ENCODE measurements around the gene CAPN2.

CAPN2 gene

DNA sequence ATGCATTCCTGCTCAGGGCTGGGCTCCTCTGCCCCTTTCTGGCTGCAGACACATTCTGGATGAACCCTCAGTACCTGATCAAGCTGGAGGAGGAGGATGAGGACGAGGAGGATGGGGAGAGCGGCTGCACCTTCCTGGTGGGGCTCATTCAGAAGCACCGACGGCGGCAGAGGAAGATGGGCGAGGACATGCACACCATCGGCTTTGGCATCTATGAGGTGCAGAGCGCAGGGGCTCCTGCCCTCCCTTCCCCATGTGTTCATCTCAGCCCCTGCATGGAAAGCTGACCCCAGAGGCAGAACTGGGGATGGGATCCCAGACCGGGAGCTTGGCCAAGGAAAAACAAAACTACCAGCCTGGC is 43.1 kb downstream of the CAPN2 start:
- no peak for DNase-seq (ENCODE audit: low read depth)
- H3K4me3 ChIP-seq (ENCODE audit: low read depth, low read length), result no peak overlapping the region
- in situ Hi-C loops (cut with HindIII; ENCODE audit: low sequenced_read_pairs), result no loop called here
- TF ChIP-seq CTCF (IDR thresholded peaks at IDR 0.05; ENCODE audit: low read depth, low read length, missing control alignments), result no peak

GRCh38 chr1:223755992-223756775 is 43.8 kb downstream of the CAPN2 start:
- no peak for DNase-seq (ENCODE audit: low read depth)
- TF ChIP-seq CTCF (IDR thresholded peaks at IDR 0.05; ENCODE audit: low read depth, low read length, missing control alignments), result no peak
- no peak overlapping the region for H3K4me3 ChIP-seq (ENCODE audit: low read depth, low read length)
- in situ Hi-C loops (cut with HindIII; ENCODE audit: low sequenced_read_pairs), result no loop called here

DNA sequence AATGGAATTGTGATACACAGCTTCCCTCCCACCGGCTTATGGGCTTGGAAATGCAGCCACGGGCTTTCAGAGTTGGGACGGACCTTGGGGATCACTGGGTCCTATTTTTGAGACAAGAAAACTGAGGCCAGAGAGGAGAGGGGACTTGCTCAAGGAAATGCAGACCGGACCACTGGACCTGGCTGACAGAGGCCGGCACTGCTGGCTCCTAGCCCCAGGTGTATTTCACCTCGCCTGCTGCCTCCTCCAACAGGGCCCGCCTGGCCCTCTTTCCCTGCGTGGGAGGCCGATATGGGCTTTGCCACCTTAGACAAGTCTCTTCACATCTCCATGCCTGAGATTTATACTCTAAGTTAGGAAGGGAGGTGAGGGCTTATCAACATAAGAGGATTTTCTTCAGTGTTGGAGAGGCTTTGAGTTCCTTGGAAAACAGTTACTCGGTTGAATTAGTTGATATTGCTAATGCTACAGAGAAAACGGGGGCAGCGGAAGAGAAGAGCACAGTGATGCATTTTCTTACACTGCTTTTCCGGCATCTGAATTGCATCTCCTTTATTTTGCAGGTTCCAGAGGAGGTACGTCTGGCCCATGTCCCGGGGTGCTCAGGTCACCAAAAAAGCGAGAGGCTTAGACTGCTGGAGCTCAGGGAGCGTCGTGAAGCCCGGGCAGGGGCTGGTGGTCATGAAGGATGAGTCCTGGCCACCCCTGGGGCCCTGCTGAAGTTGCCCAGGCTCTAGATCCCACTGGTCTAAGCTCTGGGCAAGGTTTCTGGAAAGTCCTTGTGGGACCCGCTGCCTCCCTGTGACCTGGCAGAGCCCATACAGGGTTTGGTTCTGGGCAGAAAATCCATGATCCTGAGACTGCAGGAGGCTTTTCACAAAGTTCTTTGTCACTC is 44.7 kb downstream of the CAPN2 start:
- H3K4me3 ChIP-seq (ENCODE audit: low read depth, low read length), result no peak overlapping the region
- in situ Hi-C loops (cut with HindIII; ENCODE audit: low sequenced_read_pairs), result no loop called here
- DNase-seq (ENCODE audit: low read depth), result no peak
- no peak for TF ChIP-seq CTCF (IDR thresholded peaks at IDR 0.05; ENCODE audit: low read depth, low read length, missing control alignments)

DNA sequence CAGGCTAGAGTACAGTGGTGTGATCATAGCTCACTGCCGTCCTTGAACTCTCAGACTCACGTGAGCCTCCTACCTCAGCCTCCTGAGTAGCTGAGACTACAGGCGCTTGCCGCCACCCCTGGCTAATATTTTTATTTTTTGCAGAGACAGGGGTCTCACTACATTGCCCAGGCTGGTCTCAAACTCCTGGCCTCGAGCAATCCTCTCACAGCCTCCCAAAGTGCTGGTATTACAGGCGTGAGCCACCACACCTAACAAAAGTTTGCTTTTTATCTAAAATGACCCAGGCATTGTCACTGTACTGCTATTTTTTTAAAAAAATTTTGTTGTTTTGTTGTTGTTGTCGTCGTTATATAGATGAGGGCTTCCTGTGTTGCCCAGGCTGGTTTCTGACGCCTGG is 46.4 kb downstream of the CAPN2 start:
- no peak for DNase-seq (ENCODE audit: low read depth)
- TF ChIP-seq CTCF (IDR thresholded peaks at IDR 0.05; ENCODE audit: low read depth, low read length, missing control alignments), result no peak
- no peak overlapping the region for H3K4me3 ChIP-seq (ENCODE audit: low read depth, low read length)
- in situ Hi-C loops (cut with HindIII; ENCODE audit: low sequenced_read_pairs), result no loop called here

GRCh38 chr1:223759273-223759672 is 46.9 kb downstream of the CAPN2 start:
- in situ Hi-C loops (cut with HindIII; ENCODE audit: low sequenced_read_pairs), result no loop called here

More at GRCh38 chr1:223759273-223759672, 46.9 kb downstream of the CAPN2 start:
- H3K4me3 ChIP-seq (ENCODE audit: low read depth, low read length), result no peak overlapping the region
- TF ChIP-seq CTCF (IDR thresholded peaks at IDR 0.05; ENCODE audit: low read depth, low read length, missing control alignments), result no peak
- no peak for DNase-seq (ENCODE audit: low read depth)
